ACC112 (cell line): ENCODE measurements around the gene CASKIN1.

Source experiments
- H2AFZ ChIP-seq: fragments of 200-600 bp; sonication (generic); one replicate; pipeline ENCODE4 v1.6.0; 2017; ENCODE audit warnings: antibody characterized with exemption, low read length; ENCODE audit not compliant: unreplicated experiment
- H3K27ac ChIP-seq: fragments of 200-600 bp; sonication (generic); 2 replicates; pipeline ENCODE4 v1.5.1; 2014; ENCODE audit warnings: low read depth, mild to moderate bottlenecking, antibody characterized with exemption, low read length, moderate library complexity
- H3K27me3 ChIP-seq: fragments of 200-600 bp; sonication (generic); 2 replicates; pipeline ENCODE4 v1.6.1; 2014; ENCODE audit warnings: mild to moderate bottlenecking, antibody characterized with exemption, low read length, moderate library complexity, mixed read lengths; ENCODE audit not compliant: insufficient read depth
- H3K36me3 ChIP-seq: fragments of 200-600 bp; sonication (generic); 2 replicates; pipeline ENCODE4 v1.6.1; 2016; ENCODE audit warnings: mild to moderate bottlenecking, antibody characterized with exemption, low read length, moderate library complexity, mixed read lengths; ENCODE audit not compliant: insufficient read depth
- H3K4me1 ChIP-seq: fragments of 200-600 bp; sonication (generic); one replicate; pipeline ENCODE4 v1.6.1; 2016; ENCODE audit warnings: low read length, mixed read lengths; ENCODE audit not compliant: insufficient read depth, unreplicated experiment, control insufficient read depth
- H3K4me3 ChIP-seq: fragments of 200-600 bp; sonication (generic); 2 replicates; pipeline ENCODE4 v1.5.1; 2014; ENCODE audit warnings: mild to moderate bottlenecking, low read depth, low read length
- H3K79me2 ChIP-seq: fragments of 200-600 bp; sonication (generic); one replicate; pipeline ENCODE4 v1.6.0; 2016; ENCODE audit warnings: low read length; ENCODE audit not compliant: control insufficient read depth, unreplicated experiment, insufficient read depth

The CASKIN1 gene

DNA sequence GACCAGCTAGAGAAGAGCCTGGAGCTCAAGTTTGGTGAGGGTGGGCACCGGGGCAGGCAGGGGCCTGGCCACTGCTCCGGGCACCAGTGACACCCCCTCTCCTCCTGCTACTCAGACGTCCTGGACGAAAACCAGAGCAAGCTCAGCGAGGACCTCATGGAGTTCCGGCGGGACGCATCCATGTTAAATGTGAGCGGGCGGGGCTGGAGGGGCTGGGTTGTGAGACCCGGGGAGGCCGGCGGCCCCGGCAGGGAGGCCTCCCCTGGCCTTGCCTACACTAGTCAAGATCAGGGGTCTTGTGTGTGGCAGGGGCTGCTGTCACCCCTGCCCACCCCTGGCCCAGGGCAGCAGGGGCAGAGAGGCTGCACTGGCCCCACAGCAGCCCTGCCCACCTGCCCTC lies 23.0 kb downstream of the CASKIN1 start:
- Histone ChIP-seq H3K27me3 (no peaks in the 10 kb centered on the region), H3K36me3 (peaks cover 17% of the 10 kb centered on the region; the same call in 1 of the 2 replicates), H3K4me3 (no peak overlapping the region), H3K79me2 (no peaks in the 10 kb centered on the region), H3K27ac (no peak overlapping the region), H3K4me1 (no peaks in the 10 kb centered on the region), H2AFZ (no peak overlapping the region)

DNA sequence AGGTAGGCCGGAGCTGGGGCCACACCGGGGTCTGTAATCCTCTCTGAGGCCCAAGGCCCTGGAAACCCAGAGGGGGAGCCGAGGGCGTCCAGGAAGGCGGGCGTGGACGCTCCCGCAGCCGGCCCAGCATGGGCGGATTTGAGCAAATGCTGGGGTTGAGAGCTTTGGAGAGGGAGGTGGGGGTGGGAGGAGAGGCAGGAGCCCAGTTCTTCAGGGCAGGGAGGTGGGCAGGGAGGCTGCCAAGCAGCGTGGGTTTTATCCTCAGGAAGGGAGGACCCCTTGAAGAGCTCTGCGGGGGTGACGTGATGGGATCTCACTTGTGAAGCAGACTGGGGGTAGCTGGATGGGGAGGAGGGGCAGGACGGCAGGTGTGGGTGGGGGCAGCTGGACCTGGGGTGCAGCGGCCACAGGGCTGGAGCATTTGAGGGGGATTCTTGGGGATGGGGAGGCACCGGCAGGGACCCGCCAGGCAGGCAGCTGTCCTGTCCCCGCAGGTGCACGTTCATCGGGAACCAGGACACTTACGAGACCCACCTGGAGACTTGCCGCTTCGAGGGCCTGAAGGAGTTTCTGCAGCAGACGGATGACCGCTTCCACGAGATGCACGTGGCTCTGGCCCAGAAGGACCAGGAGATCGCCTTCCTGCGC lies 23.6 kb downstream of the CASKIN1 start:
- Histone ChIP-seq H3K27ac (no peak overlapping the region), H3K27me3 (no peaks in the 10 kb centered on the region), H3K36me3 (peaks cover 12% of the 10 kb centered on the region; the same call in 1 of the 2 replicates), H3K4me3 (no peak overlapping the region), H3K79me2 (peaks cover under 1% of the 10 kb centered on the region), H2AFZ (no peak overlapping the region), H3K4me1 (no peaks in the 10 kb centered on the region)

DNA sequence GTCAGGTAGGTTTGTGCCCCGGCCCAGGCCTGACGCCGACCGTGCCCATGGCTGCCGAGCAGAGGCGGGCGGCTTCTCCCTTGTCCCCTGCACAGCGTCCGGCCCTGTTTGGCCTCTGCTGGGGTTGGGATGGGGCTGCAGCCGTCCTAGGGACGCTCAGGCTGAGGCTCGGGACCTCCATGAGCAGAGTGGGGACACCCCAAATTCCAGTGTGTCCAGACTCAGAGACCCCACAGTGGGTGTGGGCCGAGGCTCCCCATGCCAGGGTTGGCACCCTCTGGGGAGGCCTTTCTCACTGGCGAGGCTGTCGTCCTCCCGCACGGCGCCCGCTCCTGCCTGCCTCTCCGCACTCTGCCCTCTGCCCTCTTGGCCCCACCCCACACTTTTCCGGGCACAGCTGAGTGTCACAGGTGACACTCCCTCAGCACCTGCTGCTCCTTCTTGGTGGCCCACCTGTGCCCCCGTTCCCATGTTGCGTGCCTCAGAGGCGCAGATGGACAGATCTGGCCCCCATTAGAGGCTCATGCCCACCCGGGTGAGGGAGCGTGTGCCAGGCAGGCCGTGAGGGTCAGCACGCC lies 24.7 kb downstream of the CASKIN1 start:
- no peak overlapping the region for H3K27ac ChIP-seq
- peaks cover 7% of the 10 kb centered on the region for H3K79me2 ChIP-seq
- no peaks in the 10 kb centered on the region for H3K4me1 ChIP-seq
- H3K4me3 ChIP-seq: no peak overlapping the region
- H3K27me3 ChIP-seq: no peaks in the 10 kb centered on the region
- H2AFZ ChIP-seq: no peak overlapping the region
- peaks cover 10% of the 10 kb centered on the region; the same call in 1 of the 2 replicates for H3K36me3 ChIP-seq

DNA sequence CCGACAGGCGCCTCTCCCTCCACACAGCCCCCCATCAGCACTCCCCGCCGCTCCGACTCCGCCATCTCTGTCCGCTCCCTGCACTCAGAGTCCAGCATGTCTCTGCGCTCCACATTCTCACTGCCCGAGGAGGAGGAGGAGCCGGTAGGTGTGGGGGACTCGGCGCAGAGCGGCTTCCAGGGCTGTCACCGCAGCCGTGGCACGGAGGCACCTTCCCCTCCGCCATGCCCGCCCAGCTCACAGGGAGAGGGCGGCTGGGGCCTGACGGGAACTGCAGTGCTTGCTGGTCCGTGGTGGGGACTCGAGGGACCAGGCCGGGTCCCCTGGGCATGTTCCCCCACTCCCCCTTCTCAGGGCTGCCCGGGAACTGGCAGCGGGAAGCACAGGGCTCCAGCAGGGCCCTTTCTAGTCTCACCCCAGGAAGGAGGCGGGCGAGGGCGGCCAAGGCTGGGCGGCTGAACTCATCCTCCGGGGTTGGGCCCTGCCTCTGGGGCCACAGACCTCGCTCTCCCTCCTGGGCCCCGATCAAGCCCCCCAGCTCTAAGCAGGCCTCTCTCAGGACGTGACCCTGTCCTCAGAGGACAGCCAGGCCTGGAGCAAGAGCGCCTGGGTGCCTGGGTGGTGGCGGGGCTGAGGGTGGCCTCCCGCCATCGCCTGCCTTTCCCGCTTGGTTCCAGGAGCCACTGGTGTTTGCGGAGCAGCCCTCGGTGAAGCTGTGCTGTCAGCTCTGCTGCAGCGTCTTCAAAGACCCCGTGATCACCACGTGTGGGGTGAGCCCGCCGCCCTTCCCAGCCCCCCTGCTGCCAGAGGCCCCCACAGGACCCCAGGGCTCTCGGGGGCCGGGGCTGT lies 25.6 kb downstream of the CASKIN1 start:
- Histone ChIP-seq H3K4me3 (no peak overlapping the region), H3K27ac (no peak overlapping the region), H3K27me3 (no peaks in the 10 kb centered on the region), H3K4me1 (no peaks in the 10 kb centered on the region), H3K79me2 (peaks cover 11% of the 10 kb centered on the region), H3K36me3 (peaks cover 8% of the 10 kb centered on the region; the same call in 1 of the 2 replicates), H2AFZ (no peak overlapping the region)

DNA sequence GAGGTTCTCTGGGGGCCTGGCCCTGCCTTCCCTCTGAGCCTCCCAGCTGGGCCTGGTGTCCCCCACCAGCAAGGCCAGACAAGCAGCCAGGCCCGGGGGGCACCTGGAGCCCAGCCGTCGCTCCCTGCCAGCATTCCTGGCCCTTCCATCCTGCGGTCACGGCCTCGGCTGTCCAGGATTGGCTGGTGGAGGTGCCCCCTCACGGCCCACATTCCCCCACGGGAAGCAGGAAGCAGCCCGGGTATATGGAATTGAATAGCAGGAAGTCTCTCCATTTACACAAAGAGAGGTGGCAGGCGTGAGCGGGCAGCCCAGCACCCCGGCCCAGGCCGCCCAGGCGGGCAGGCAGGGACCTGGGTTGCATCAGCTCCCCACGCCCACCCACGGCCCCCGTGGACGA lies 26.3 kb downstream of the CASKIN1 start:
- no peaks in the 10 kb centered on the region for H3K27me3 ChIP-seq
- no peak overlapping the region for H3K4me3 ChIP-seq
- H3K4me1 ChIP-seq: no peaks in the 10 kb centered on the region
- H2AFZ ChIP-seq: no peak overlapping the region
- peak overlapping the region; percentile 19; the same call in 1 of the 2 replicates for H3K27ac ChIP-seq
- peaks cover 15% of the 10 kb centered on the region for H3K79me2 ChIP-seq
- H3K36me3 ChIP-seq: peaks cover 5% of the 10 kb centered on the region; the same call in 1 of the 2 replicates

DNA sequence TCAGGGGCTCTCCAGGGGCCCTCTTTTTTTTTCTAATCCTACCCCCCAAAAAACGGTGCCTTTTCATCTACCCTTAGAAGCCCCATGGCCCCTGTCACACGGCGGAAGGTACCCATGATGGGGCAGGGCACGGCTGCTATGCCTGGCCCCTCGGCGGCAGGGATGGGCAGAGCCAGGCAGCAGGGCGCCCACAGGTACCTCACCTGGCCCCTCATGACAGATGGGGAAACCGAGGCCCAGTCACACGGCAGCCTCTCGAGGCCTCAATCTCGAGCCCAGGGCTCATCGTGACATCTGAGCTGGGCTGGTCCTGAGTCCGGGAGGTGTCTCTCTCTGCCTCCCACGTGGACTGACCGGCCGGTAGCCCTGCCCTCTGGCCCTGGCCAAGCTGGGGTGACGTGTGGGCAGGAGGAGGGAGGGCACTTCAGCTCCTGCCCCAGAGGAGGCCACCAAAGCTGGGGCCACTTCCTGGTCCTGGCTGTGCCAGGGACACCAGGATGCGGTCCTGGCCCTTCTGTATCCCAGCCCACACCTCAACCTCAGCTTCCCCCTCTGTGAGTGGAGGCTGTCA lies 29.3 kb downstream of the CASKIN1 start:
- Histone ChIP-seq H3K27me3 (no peaks in the 10 kb centered on the region), H3K27ac (no peak overlapping the region), H2AFZ (no peak overlapping the region), H3K36me3 (no peaks in the 10 kb centered on the region), H3K79me2 (peaks cover 32% of the 10 kb centered on the region), H3K4me1 (no peaks in the 10 kb centered on the region), H3K4me3 (no peak overlapping the region)

DNA sequence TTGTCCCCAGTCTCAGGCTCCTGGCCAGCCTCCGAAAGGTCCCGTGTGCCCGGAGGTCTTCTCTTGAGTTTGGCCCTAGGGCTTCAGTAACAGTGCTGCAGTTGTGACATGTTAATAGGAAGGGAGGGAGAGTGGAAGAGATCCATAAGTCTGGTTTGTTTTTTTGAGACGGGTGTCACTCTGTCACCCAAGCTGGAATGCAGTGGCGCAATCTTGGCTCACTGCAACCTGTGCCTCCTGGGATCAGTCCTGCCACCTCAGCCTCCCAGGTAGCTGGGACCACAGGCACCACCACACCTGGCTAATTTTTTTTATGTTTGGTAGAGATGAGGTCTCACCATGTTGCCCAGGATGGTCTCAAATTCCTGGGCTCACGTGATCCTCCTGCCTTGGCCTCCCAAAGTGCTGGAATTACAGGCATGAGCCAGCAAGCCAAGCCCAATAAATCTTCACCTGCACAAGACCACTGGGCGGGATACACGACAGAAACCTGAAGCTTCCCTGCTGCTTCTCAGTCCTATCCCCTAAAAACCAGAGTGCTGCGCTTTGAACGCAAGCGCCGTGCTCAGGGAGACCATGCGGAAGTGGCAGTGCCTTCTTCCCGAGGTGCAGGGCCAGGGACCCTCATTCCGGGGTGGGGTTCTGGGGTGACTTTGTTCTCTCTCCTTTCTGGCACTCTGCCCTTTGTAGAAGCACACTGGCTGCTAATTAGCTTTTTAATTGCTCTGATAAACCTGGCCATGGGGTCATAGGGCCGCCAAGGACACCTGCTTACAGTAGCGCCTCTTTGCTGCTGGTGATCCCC lies 29.9 kb downstream of the CASKIN1 start:
- Histone ChIP-seq H3K27ac (no peak overlapping the region), H3K36me3 (no peaks in the 10 kb centered on the region), H3K27me3 (no peaks in the 10 kb centered on the region), H3K79me2 (peaks cover 39% of the 10 kb centered on the region), H3K4me1 (peaks cover 5% of the 10 kb centered on the region), H3K4me3 (no peak overlapping the region), H2AFZ (no peak overlapping the region)

DNA sequence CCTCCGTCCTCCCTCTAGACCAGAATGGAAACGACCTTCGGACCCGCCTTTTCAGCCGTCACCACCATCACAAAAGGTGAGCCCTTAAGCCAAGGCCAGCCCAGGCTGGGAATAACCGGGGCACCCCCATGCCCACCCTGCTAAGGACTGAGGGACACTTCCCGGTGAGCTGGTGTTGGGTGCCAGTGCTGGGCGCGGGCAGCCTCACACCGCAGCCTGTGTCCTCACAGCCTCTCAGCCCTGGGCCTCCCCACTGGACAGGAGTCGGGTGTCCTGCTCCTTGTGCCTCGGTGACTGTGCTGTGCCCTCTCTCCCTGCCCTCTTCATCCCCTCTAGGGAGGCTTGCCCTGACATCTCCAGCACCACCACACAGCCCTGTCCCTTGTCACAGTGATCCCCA lies 30.5 kb downstream of the CASKIN1 start:
- peaks cover 10% of the 10 kb centered on the region for H3K4me1 ChIP-seq
- H3K27ac ChIP-seq: no peak overlapping the region
- H3K79me2 ChIP-seq: peaks cover 42% of the 10 kb centered on the region
- H3K27me3 ChIP-seq: no peaks in the 10 kb centered on the region
- H2AFZ ChIP-seq: no peak overlapping the region
- no peaks in the 10 kb centered on the region for H3K36me3 ChIP-seq
- H3K4me3 ChIP-seq: no peak overlapping the region

DNA sequence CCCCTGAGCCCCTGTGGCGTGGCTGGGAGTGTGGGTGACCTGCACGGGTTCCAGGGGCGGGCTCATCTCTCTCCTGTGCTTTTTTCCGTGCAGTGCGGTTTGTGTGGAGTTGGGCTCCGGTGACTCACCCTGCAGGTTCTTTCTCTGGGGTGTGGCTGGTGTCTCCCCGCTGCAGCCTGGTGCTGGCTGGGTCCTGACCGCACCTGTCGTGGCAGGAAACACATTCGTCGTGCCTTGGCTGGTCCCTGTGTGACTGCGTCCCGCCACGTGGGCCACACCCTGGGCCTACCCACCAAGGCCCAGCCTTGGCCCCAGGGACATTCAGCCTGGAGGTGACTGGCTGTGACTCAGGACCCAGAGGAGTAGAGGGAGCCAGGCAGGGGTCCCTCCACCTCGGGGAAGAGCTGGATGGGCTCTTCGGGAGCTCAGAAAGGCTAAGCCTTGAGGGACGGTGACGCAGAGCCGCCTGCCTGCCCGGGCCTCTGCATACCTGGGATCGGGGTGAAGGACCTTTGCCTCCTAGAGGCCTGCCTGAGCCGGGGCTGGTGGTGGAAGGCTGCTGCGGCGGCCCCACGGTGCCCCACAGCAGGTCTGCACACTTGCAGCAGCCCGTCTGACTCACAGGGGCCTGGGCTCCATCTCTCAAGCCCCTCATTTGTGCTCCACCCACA lies 33.1 kb downstream of the CASKIN1 start:
- H2AFZ ChIP-seq: no peak overlapping the region
- peaks cover 59% of the 10 kb centered on the region for H3K79me2 ChIP-seq
- peaks cover 27% of the 10 kb centered on the region for H3K4me1 ChIP-seq
- no peaks in the 10 kb centered on the region for H3K27me3 ChIP-seq
- H3K36me3 ChIP-seq: no peaks in the 10 kb centered on the region
- no peak overlapping the region for H3K4me3 ChIP-seq
- no peak overlapping the region for H3K27ac ChIP-seq
